A549 (cell line): ENCODE results near the gene NRN1L.

Experiments used
- ESRRA ChIP-seq: fragments of 150-350 bp; IDR thresholded peaks from 2 replicates; pipeline ENCODE4 v1.6.1; 2014; ENCODE audit warnings: mild to moderate bottlenecking, low read length, borderline replicate concordance
- TF ChIP-seq, protein P1 (sequence below): fragments of >200 bp; sonication (Bioruptor Twin); formaldehyde crosslinking; IDR thresholded peaks from 3 replicates; pipeline ENCODE4 v1.5.1; 2016

DNA sequence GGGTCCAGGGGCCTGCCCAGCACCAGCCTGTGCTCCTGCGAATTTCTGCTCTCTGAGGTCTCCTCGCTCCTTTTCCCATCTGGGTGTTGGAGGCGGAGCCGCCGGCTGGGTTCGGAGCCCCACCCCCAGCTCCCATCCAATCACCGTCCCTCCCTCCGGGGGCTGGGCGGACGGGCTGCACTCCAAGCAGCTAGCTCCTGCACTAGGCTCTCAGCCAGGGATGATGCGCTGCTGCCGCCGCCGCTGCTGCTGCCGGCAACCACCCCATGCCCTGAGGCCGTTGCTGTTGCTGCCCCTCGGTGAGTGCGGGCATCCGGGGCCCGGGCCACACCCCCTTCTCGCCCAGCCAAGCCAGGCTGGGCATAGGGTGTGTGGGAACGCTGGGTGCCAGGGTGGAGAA lies at the start of gene NRN1L:
- TF ChIP-seq, protein P1, sequence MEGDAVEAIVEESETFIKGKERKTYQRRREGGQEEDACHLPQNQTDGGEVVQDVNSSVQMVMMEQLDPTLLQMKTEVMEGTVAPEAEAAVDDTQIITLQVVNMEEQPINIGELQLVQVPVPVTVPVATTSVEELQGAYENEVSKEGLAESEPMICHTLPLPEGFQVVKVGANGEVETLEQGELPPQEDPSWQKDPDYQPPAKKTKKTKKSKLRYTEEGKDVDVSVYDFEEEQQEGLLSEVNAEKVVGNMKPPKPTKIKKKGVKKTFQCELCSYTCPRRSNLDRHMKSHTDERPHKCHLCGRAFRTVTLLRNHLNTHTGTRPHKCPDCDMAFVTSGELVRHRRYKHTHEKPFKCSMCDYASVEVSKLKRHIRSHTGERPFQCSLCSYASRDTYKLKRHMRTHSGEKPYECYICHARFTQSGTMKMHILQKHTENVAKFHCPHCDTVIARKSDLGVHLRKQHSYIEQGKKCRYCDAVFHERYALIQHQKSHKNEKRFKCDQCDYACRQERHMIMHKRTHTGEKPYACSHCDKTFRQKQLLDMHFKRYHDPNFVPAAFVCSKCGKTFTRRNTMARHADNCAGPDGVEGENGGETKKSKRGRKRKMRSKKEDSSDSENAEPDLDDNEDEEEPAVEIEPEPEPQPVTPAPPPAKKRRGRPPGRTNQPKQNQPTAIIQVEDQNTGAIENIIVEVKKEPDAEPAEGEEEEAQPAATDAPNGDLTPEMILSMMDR = no peak
- TF ChIP-seq ESRRA = no peak
